Aorta (tissue), 5 donors: ENCODE results near the gene SH2D3C. TPM values are rescaled to one million over a fixed set of nuclear protein-coding genes. Genes with fewer than 3 reads are reported as not detected.

ENCODE experiments used
- ATAC-seq: fragments of 200-7000 bp; cut with Tn5 transposase; one replicate; pipeline ENCODE4 v1.9.1; 2022; ENCODE audit warnings: moderate library complexity; ENCODE audit not compliant: low FRiP score
- DNase-seq, 2 donors: peaks; one replicate each; pipeline ENCODE4 v3.0.0-alpha.2; 2020
- H3K27ac ChIP-seq, 2 donors: one replicate each; pipeline ENCODE4 v1.5.1; 2013; ENCODE audit warnings: low read length in 2 of 2, mild to moderate bottlenecking in 2 of 2, moderate library complexity in 2 of 2, control low read depth in 1 of 2, inconsistent platforms in 1 of 2, low read depth in 1 of 2
- H3K27me3 ChIP-seq, 2 donors: one replicate each; pipeline ENCODE4 v1.6.1; 2013; ENCODE audit warnings: control low read depth in 1 of 2, low read length in 1 of 2, mild to moderate bottlenecking in 1 of 2, moderate library complexity in 1 of 2; ENCODE audit not compliant: insufficient read depth in 2 of 2, control insufficient read depth in 1 of 2
- H3K36me3 ChIP-seq, 2 donors: one replicate each; pipeline ENCODE4 v1.6.1; 2013; ENCODE audit warnings: control low read depth in 1 of 2, low read length in 1 of 2, mild to moderate bottlenecking in 1 of 2; ENCODE audit not compliant: insufficient read depth in 2 of 2, control insufficient read depth in 1 of 2
- H3K4me1 ChIP-seq, 2 donors: one replicate each; pipeline ENCODE4 v1.6.1; 2013; ENCODE audit warnings: low read length in 2 of 2, control low read depth in 1 of 2, mild to moderate bottlenecking in 1 of 2, moderate library complexity in 1 of 2; ENCODE audit not compliant: insufficient read depth in 2 of 2, control insufficient read depth in 1 of 2
- H3K4me3 ChIP-seq, 2 donors: one replicate each; pipeline ENCODE4 v1.5.1; 2013; ENCODE audit warnings: low read length in 2 of 2, control low read depth in 1 of 2, mild to moderate bottlenecking in 1 of 2
- H3K9me3 ChIP-seq: one replicate; pipeline ENCODE4 v1.6.1; 2013; ENCODE audit warnings: mild to moderate bottlenecking, low read length; ENCODE audit not compliant: control insufficient read depth
- WGBS, 2 donors: extraction: QIAGEN DNeasy Blood & Tissue Kit; methylation state at CpG; one replicate each; pipeline ENCODE4 v1.1.7; 2013; 5-methylcytosine and 5-hydroxymethylcytosine counted together
- intact Hi-C, 2 donors: fragments of 100-400 bp; cut with DNase I; formaldehyde crosslinking; loops; one replicate each; pipeline versions ENCODE4 v1.14.2 to v1.15.0; 2022
- polyA plus RNA-seq, 2 donors: library from polyadenylated mRNA; stranded (reverse); fragments of 200-250 nt; gene quantifications; one replicate each; pipeline ENCODE4 v1.2.3, GENCODE V29; 2013
- total RNA-seq, 2 donors: library from RNA; stranded (reverse); fragmentation: NEBNext Ultra II Directional; extraction: Animal tissue kit (Norgen Biotek cat#: 25700); gene quantifications; one replicate each; pipeline ENCODE4 v1.2.1, GENCODE V29; 2021
- donor health status: healthy with polysubstance abuse.
- donor health status: Bipolar disorder and iron deficiency.
- donor health status: DM: no; HTN: no; CAD: no.
- donor health status: DM: no; HTN: no; CAD: no.
- donor health status: DM: yes; HTN: yes; CAD: no.

SH2D3C gene
- total and polyA plus RNA-seq, 4 donors = 0.13 to 34.8 (median 10.8) TPM

- Histone ChIP-seq H3K27me3 (no peaks in the 10 kb centered on the region), H3K9me3 (no peaks in the 10 kb centered on the region), H3K36me3 (no peaks in the 10 kb centered on the region), H3K27ac (no peak overlapping the region), H3K4me1 (no peaks in the 10 kb centered on the region), H3K4me3 (no peak overlapping the region)
- WGBS, 2 donors = 94 to 97% methylated on average over 10 of the region's 10 CpGs
- intact Hi-C loops = no loop called here
- no peak for DNase-seq
- no peak for ATAC-seq
These were observed 68.2 kb downstream of the SH2D3C start for GRCh38 chr9:127710204-127710783.

GRCh38 chr9:127708952-127709587 lies 69.4 kb downstream of the SH2D3C start:
- 93 to 95% methylated on average over 8 of the region's 8 CpGs for WGBS, 2 donors
- no peaks in the 10 kb centered on the region for H3K36me3 ChIP-seq
- no peak overlapping the region for H3K27ac ChIP-seq
- no peak for DNase-seq
- no peak for ATAC-seq
- H3K27me3 ChIP-seq = no peaks in the 10 kb centered on the region
- H3K4me1 ChIP-seq = no peaks in the 10 kb centered on the region
- no peaks in the 10 kb centered on the region for H3K9me3 ChIP-seq
- no peak overlapping the region for H3K4me3 ChIP-seq
- intact Hi-C loops = no loop called here

GRCh38 chr9:127707766-127708165 lies 70.7 kb downstream of the SH2D3C start:
- 57 to 60% methylated on average over 5 of the region's 5 CpGs for WGBS, 2 donors
- intact Hi-C loops = no loop called here

GRCh38 chr9:127706836-127707241 lies 71.6 kb downstream of the SH2D3C start, which contains the start of gene CFAP157:
TSS of gene CFAP157 (plus strand) at chr9:127706988. CDS start at chr9:127707032, 44 bp downstream.
- Histone ChIP-seq H3K27ac (no peak within 1 kb of the TSS), H3K27me3 (no peaks in the 10 kb centered on the region), H3K9me3 (no peaks in the 10 kb centered on the region), H3K4me1 (no peaks in the 10 kb centered on the region), H3K4me3 (no peak within 1 kb of the TSS), H3K36me3 (no peaks in the 10 kb centered on the region)
- 58 to 61% methylated on average over 11 of the region's 11 CpGs for WGBS, 2 donors
- no peak for ATAC-seq
- intact Hi-C loops = no loop called here
- peak in 1 of 2 donors; percentile 67 for DNase-seq

More at GRCh38 chr9:127707766-127708165, 70.7 kb downstream of the SH2D3C start:
- no peaks in the 10 kb centered on the region for H3K36me3 ChIP-seq
- no peaks in the 10 kb centered on the region for H3K4me1 ChIP-seq
- no peak overlapping the region for H3K4me3 ChIP-seq
- no peaks in the 10 kb centered on the region for H3K27me3 ChIP-seq
- no peak for ATAC-seq
- no peaks in the 10 kb centered on the region for H3K9me3 ChIP-seq
- no peak overlapping the region for H3K27ac ChIP-seq
- no peak for DNase-seq

- intact Hi-C loops = no loop called here
- peak; percentile 30 for ATAC-seq
These were observed 72.7 kb downstream of the SH2D3C start for GRCh38 chr9:127705577-127706379.

GRCh38 chr9:127703289-127703946 lies 75.0 kb downstream of the SH2D3C start:
- H3K36me3 ChIP-seq = no peaks in the 10 kb centered on the region
- ATAC-seq (no peak), DNase-seq (no peak)
- H3K27me3 ChIP-seq = no peaks in the 10 kb centered on the region
- intact Hi-C loops = loop anchor here in 1 of 2 donors (5.0 kb wide), 1 partner anchor 96 kb away; no protein-coding TSS in a partner anchor
- H3K4me1 ChIP-seq = no peaks in the 10 kb centered on the region
- WGBS, 2 donors = 70 to 74% methylated on average over 9 of the region's 9 CpGs
- H3K4me3 ChIP-seq = no peak overlapping the region
- no peaks in the 10 kb centered on the region for H3K9me3 ChIP-seq
- no peak overlapping the region for H3K27ac ChIP-seq

More at GRCh38 chr9:127705577-127706379, 72.7 kb downstream of the SH2D3C start:
- Histone ChIP-seq H3K4me3 (no peak overlapping the region), H3K27ac (no peak overlapping the region), H3K36me3 (no peaks in the 10 kb centered on the region), H3K27me3 (no peaks in the 10 kb centered on the region), H3K4me1 (no peaks in the 10 kb centered on the region), H3K9me3 (no peaks in the 10 kb centered on the region)
- 75 to 78% methylated on average over 10 to 12 of the region's 12 CpGs for WGBS, 2 donors
- DNase-seq = peak in 1 of 2 donors; percentile 63

GRCh38 chr9:127700594-127701255 lies 77.7 kb downstream of the SH2D3C start:
- Histone ChIP-seq H3K4me1 (no peaks in the 10 kb centered on the region), H3K4me3 (no peak overlapping the region), H3K27me3 (no peaks in the 10 kb centered on the region), H3K36me3 (no peaks in the 10 kb centered on the region), H3K27ac (no peak overlapping the region), H3K9me3 (no peaks in the 10 kb centered on the region)
- ATAC-seq (no peak), DNase-seq (no peak)
- intact Hi-C loops = loop anchor here in 1 of 2 donors (5.0 kb wide), 1 partner anchor 93 kb away; no protein-coding TSS in a partner anchor
- WGBS, 2 donors = 83 to 88% methylated on average over 5 of the region's 5 CpGs

- no peak overlapping the region for H3K4me3 ChIP-seq
- no peak for ATAC-seq
- H3K36me3 ChIP-seq = no peaks in the 10 kb centered on the region
- H3K4me1 ChIP-seq = no peaks in the 10 kb centered on the region
- H3K27me3 ChIP-seq = no peaks in the 10 kb centered on the region
- H3K9me3 ChIP-seq = no peaks in the 10 kb centered on the region
- no peak for DNase-seq
- 96 to 100% methylated on average over 2 of the region's 2 CpGs for WGBS, 2 donors
- no peak overlapping the region for H3K27ac ChIP-seq
- intact Hi-C loops = loop anchor here in 1 of 2 donors (5.0 kb wide), 1 partner anchor 93 kb away; no protein-coding TSS in a partner anchor
These were observed 78.3 kb downstream of the SH2D3C start for GRCh38 chr9:127700140-127700539.
